GM19468 (cell line): Measurements from ENCODE around the gene CTDSPL2.
"Not testable (repeated sequence)": the region's sequence is repeated elsewhere in the genome, so short reads cannot be mapped to it uniquely, and the experiment has no call there.

Experiments used
- ATAC-seq: cut with Tn5 transposase; IDR thresholded peaks from one replicate; pipeline ENCODE4 v1.9.1; 2021; ENCODE audit warnings: mild to moderate bottlenecking, moderate library complexity, moderate number of reproducible peaks; ENCODE audit not compliant: unreplicated experiment; ENCODE audit errors: extremely low read depth

Gene CTDSPL2

DNA sequence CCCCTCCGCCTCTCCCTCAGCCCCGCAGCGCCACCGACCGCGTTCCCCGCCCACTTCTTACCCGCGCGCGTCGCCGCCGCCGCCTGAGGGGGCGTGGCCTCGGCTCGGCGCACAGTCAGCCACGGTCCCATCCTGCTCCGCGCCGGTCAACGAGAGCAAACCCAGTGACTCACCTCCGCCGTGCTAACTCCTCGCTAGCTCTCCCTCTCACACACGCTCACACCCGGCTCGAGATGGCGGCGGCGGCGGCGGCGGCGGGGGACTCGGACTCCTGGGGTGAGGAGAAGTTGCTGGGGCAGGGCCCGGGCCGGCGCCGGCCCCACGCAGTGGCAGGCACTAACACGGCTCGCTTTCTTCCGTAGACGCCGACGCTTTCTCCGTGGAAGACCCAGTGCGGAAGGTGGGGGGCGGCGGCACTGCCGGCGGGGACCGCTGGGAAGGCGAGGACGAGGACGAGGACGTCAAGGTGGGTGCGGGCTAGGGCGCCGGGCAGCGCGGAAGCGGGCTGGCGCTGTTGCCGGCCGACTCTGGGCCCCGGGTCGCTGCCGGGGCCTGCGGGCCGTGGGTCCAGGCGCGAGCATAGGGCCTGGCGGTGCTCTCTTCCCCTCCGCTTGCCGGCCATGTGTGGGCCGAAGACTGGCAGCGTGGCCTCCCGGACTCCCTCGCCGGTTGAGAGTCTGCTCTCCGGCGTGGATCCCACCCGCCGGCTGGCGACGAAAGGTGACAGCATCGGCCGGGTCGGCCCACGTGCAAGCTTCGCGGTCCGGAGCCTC lies 109.7 kb downstream of the CTDSPL2 start, which contains the start of gene EIF3J:
TSS of gene EIF3J (plus strand) at position 186 of the 773 bp plus-strand sequence. CDS start at position 234, 48 bp downstream.
- ATAC-seq: peak; percentile 92

DNA sequence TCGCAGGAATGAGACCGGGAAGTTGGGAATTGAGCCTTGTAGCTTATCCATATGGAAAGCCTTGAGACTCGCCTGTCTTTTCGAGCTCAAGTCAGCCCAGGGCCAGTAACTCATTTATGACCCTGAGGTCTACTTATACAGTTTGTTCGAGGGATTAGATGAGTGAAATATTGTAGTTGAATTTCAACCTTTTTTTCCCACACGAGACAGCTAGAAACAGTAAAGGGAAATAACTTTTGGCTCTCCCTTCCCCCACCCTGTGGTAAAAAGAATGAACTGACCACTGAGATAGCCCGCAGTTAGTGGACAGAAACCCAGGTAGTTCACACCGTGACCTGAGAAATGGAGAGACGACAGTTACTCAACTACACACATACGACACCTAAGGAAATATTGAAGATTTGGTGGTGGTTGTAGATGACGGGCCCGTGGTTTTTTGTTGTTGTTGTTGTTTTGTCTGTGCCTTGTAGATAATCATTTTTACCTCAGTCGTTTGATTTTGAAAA lies 110.4 kb downstream of the CTDSPL2 start:
- ATAC-seq: no peak

- no peak for ATAC-seq
These were observed 114.0 kb downstream of the CTDSPL2 start for GRCh38 chr15:44541282-44541958.

- no peak for ATAC-seq
These were observed 115.2 kb downstream of the CTDSPL2 start for GRCh38 chr15:44542596-44542995.

DNA sequence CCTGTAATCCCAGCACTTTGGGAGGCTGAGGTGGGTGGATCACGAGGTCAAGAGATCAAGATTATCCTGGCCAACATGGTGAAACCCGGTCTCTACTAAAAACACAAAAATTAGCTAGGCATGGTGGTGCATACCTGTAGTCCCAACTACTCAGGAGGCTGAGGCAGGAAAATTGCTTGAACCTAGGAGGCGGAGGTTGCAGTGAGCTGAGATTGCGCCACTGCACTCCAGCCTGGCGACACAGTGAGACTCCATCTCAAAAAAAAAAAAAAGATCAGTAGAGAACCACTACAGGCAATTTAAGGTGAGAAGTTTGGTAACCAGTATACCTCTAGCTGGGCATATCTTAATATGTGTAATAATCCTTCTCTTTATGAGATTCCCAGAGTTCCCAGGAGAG lies 117.3 kb downstream of the CTDSPL2 start:
- ATAC-seq: not testable (repeated sequence)

DNA sequence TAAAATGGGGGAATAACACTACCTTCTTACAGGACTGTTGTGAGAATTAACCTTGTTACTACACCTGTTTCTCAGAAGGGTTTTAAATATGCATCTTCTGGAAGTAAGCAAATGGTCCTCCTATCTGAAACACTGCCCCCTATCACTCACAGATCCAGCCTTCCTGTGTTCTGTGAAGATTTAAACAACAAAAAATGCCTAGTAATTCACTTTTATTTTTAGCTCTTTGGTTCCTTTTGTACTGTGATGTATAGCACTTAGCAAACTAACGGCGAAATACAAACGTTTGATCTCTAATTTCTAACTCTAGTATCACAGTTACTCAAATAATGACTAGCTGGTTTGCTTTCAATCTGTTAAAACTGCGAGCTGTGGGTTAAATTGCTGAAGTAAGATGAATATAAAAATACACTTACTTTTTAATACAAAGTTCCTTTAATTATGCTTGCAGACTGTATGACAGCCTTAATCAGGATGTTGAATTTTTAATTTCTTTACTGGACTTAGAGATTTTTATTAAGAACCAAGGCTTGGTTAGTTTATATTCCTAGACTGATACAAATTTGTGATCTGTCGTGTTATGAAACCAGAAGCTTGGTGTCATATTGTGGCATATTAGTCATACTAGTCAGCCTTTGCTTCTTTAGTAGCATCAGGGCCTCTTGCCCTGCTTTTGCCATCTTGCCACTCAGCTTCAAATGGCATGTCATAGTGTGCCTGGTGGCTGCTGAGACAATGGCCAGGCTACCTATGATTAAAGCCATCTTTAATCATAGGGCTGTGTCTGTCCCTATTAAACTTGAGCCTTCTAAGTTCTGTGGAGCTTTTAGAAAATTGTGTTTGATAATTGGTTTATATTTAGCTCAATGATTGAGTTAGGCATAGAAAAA lies 118.7 kb downstream of the CTDSPL2 start:
- peak; percentile 60 for ATAC-seq

- ATAC-seq: not testable (repeated sequence)
These were observed 121.7 kb downstream of the CTDSPL2 start for GRCh38 chr15:44549152-44549551.

GRCh38 chr15:44550256-44550655 lies 122.8 kb downstream of the CTDSPL2 start:
- ATAC-seq: no peak

DNA sequence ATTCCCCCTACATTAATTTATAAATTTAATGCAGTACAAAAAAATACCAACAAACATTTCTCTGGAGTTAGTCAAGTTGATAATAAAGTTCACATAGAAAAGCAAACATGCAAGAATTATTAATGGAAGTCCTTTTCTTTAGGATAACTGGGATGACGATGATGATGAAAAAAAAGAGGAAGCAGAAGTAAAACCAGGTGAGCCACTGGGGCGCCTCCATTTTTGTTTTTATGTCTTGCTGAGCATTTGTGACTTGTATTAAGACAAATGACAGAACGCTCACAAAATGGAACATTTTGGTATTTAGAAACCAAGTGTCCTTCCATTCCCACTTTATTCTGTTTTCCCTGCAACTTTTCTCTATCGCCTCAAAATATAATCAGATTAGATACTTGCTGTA lies 123.3 kb downstream of the CTDSPL2 start:
- ATAC-seq: no peak

DNA sequence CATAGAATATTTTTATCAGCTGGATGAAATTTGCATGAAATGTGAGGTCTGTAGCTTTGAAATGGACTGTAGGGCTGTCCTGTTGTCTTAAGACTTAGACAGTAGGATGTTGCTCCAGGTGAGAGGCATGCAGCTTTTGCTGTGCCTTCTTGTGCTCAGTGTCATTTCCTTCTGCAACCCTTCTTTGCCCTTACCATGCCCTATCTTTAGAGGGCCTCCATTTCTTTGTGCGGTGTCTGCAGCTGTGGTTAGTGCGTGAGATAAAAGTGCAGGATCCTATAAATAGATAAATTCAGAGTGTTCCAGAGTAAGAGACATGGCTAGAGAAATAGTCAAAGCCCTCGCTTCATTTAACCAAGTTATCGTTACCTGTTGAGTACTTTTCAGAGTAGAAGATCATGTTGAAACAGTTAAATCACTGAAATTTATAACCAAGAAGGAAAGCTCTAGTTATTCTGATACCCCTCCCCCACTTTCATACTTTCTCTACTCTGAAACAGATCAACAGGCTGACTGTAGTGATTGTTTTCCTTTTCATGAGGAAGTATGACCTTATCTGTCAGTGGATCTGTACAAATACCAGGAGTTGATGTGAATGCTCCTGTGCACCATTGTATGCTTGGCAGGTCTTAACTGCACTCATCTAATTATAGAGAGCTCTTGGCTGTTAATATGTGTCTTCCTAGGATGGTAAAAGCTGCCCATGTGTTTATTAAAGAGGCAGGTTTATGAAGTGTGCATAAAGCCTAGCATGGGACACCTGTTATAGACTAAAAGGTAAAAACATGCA lies 127.7 kb downstream of the CTDSPL2 start:
- no peak for ATAC-seq

GRCh38 chr15:44560926-44561325 lies 133.5 kb downstream of the CTDSPL2 start:
- ATAC-seq: not testable (repeated sequence)

- ATAC-seq: no peak
These were observed 138.1 kb downstream of the CTDSPL2 start for GRCh38 chr15:44565387-44566154.

GRCh38 chr15:44566155-44566540 lies 138.7 kb downstream of the CTDSPL2 start:
- no peak for ATAC-seq

DNA sequence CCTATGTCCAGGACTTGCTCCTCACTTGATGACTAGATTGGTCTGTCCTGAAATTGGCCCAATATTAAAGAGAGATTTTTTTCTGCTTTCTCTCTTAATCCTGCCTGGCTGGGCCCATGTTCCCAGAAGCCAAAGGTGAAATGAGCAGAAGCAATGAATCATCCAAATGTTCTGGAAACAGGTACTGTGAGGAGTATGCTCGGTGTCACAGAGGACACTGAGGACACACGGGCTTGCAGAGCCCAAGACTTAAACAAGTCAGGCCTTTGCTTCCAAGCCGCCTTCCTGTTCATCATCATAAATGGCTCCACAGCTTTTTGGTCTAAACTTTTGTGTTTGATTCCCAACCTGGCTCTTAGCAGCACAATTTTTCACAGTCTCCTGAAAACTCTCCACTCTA lies 140.9 kb downstream of the CTDSPL2 start:
- no peak for ATAC-seq

DNA sequence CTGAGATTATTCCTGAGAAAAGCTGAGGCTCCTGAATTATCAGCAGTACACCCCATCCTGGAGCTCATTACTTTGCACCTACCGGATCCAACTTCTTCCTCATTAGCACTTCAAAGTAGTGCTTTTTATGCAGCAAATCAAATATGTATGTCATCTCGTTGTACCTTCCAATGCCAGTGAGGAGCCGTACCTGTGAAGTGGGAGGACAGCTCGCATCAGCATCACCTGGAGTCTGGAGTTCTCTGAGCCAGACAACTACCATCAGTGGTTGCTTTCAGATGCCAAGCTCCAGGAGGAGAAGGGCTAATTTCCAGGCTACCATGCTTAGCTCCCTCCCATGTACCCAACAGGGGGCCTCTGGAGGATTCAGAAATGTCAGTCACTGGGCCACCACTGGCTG lies 141.9 kb downstream of the CTDSPL2 start:
- ATAC-seq: no peak

DNA sequence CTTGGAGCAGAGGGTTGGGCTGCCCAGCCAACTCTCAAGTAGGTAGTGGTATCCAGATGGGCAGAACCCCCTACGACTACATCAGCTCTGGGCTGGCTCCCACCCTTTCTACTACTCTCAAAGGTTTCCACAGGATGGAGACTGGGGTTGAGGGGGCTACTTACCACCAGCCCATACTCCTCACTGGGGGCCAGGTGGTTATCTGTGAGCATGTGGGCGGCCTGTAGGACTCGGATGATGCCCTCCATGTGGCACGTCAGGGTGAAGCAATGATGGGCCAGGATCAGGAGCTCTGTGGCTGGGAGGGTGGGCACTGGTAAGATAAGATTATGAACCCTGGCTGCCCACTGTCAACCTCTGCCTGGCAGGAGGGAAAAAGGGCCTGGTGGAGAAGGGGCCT lies 142.9 kb downstream of the CTDSPL2 start:
- ATAC-seq: no peak

- ATAC-seq: no peak
These were observed 146.0 kb downstream of the CTDSPL2 start for GRCh38 chr15:44573386-44573785.

DNA sequence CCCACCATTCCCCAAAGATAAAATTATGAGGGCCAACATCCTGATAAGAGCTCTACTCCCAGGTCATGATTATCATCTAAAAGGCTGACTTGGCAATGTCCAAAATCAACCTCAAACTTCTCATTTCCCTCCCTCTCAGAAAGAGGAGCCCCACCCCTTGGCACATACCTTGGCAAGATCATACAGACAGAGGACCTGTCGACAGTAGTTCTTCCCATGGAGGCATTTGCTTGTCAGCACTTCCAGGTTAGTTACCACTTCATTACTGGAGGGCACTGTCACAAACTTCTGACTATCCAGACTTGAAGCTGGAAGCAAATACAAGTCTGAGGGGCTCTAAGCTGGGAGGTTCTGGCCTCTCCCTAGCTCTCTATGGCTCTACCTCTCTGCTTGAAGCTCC lies 147.3 kb downstream of the CTDSPL2 start:
- ATAC-seq: no peak
